ENCODE data around the gene YEATS2.

The YEATS2 gene

GRCh38 chr3:183837390-183837789 lies 139.8 kb downstream of the YEATS2 start:
- no peak for DNase-seq (ENCODE audit: low spot score)

- no peak for DNase-seq (ENCODE audit: low spot score)
Measured at GRCh38 chr3:183837894-183838293, 140.3 kb downstream of the YEATS2 start.

GRCh38 chr3:183839751-183840150 lies 142.2 kb downstream of the YEATS2 start:
- no peak for DNase-seq (ENCODE audit: low spot score)

- DNase-seq (ENCODE audit: low spot score): no peak
Measured at GRCh38 chr3:183844606-183845005, 147.0 kb downstream of the YEATS2 start.

GRCh38 chr3:183845090-183845489 lies 147.5 kb downstream of the YEATS2 start:
- DNase-seq (ENCODE audit: low spot score): no peak

- DNase-seq (ENCODE audit: low spot score): no peak
Measured at GRCh38 chr3:183845608-183846288, 148.2 kb downstream of the YEATS2 start.

GRCh38 chr3:183854318-183855035 lies 156.9 kb downstream of the YEATS2 start:
- no peak for DNase-seq (ENCODE audit: low spot score)

- DNase-seq (ENCODE audit: low spot score): no peak
Measured at GRCh38 chr3:183857863-183858262, 160.3 kb downstream of the YEATS2 start.
